CD4-positive, alpha-beta T cell treated with Interleukin-1 beta for 1 hour (primary cell): ENCODE measurements around the gene SNAPC2.
"Not testable (repeated sequence)": the region's sequence is repeated elsewhere in the genome, so short reads cannot be mapped to it uniquely, and the experiment has no call there.

ENCODE experiments used
- DNase-seq, 2 donors: peaks; one replicate each; pipeline ENCODE4 v3.0.0-alpha.2; 2020 to 2022

SNAPC2 gene

GRCh38 chr19:7941895-7942596 lies 21.9 kb downstream of the SNAPC2 start:
- no peak for DNase-seq

- no peak for DNase-seq
These were observed 22.9 kb downstream of the SNAPC2 start for GRCh38 chr19:7942981-7943443.

GRCh38 chr19:7943444-7944176 lies 23.5 kb downstream of the SNAPC2 start, which contains the start of gene TIMM44:
Gene TIMM44, minus strand, starts transcription at chr19:7943666. Its CDS starts 15 bp downstream, at chr19:7943651.
- DNase-seq = peak; percentile 99

GRCh38 chr19:7944177-7944761 lies 24.1 kb downstream of the SNAPC2 start:
- DNase-seq = peak; percentile 86 to 88

- DNase-seq = no peak
These were observed 27.8 kb downstream of the SNAPC2 start for GRCh38 chr19:7947939-7948338.

- no peak for DNase-seq
These were observed 32.9 kb downstream of the SNAPC2 start for GRCh38 chr19:7953060-7953459.

- DNase-seq = no peak
These were observed 33.4 kb downstream of the SNAPC2 start for GRCh38 chr19:7953576-7953975.

GRCh38 chr19:7955696-7956095 lies 35.6 kb downstream of the SNAPC2 start:
- no peak for DNase-seq

GRCh38 chr19:7959211-7959610 lies 39.1 kb downstream of the SNAPC2 start:
- DNase-seq = no peak

- DNase-seq = not testable (repeated sequence)
These were observed 40.9 kb downstream of the SNAPC2 start for GRCh38 chr19:7961082-7961481.

- no peak for DNase-seq
These were observed 41.9 kb downstream of the SNAPC2 start for GRCh38 chr19:7961920-7962626.

GRCh38 chr19:7962644-7963268 lies 42.6 kb downstream of the SNAPC2 start:
- no peak for DNase-seq

GRCh38 chr19:7963566-7963965 lies 43.4 kb downstream of the SNAPC2 start:
- DNase-seq = no peak

GRCh38 chr19:7965259-7965841 lies 45.2 kb downstream of the SNAPC2 start:
- no peak for DNase-seq

- no peak for DNase-seq
These were observed 46.0 kb downstream of the SNAPC2 start for GRCh38 chr19:7965921-7966665.

GRCh38 chr19:7968008-7968795 lies 48.1 kb downstream of the SNAPC2 start:
- no peak for DNase-seq

- no peak for DNase-seq
These were observed 48.8 kb downstream of the SNAPC2 start for GRCh38 chr19:7968796-7969554.

- no peak for DNase-seq
These were observed 49.4 kb downstream of the SNAPC2 start for GRCh38 chr19:7969555-7969939.

GRCh38 chr19:7970716-7971448 lies 50.7 kb downstream of the SNAPC2 start:
- peak in 1 of 2 donors; percentile 19 for DNase-seq
